GM21737 (cell line): ENCODE results near the gene ACTN4.

ENCODE experiments used
- ATAC-seq: cut with Tn5 transposase; IDR thresholded peaks from one replicate; pipeline ENCODE4 v1.9.1; 2021; ENCODE audit warnings: mild to moderate bottlenecking, moderate library complexity; ENCODE audit not compliant: unreplicated experiment

ACTN4 gene

DNA sequence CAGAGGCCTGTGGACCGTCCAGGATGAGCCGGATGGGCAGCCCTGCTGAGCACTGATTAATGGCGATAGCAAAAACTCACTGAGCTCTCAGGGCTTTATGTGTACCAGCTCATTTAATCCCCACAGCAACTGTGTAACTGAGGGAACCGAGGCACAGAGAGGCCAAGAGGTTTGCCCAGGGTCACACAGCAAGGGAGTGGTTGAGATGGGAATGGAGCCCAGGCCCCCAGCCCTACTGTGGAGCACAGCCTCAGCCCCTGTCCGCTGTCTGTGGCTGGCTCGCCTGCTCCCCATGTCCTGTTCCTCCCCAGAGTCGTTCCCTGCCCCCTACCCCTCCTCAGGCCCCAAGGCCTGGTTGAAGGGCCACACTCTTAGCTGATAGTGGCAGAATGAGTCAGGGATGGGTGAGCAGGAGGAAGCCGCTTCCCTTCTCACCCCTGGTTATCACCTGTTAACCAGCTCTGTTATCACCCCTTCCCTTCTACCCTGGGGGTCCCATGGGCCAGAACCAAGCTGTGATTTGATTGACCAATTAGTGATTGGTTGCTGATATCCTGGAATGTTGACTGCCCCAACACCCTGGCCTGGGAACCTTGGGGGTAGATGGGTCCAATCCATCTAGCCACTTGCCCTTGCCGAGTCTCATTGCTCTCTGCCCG is 75.6 kb downstream of the ACTN4 start:
- no peak for ATAC-seq

DNA sequence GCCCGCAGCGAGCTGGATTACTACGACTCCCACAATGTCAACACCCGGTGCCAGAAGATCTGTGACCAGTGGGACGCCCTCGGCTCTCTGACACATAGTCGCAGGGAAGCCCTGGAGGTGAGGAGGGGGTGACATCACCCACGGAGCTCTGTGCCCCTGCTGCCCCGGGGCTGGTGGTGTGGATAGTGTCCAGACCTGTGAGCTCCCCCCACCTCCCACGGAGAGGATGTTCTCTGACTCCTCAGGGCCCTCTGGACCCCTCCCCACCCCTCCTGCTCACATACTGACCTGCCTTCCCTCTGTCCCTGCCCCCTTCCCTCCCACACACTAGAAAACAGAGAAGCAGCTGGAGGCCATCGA is 76.1 kb downstream of the ACTN4 start:
- no peak for ATAC-seq

DNA sequence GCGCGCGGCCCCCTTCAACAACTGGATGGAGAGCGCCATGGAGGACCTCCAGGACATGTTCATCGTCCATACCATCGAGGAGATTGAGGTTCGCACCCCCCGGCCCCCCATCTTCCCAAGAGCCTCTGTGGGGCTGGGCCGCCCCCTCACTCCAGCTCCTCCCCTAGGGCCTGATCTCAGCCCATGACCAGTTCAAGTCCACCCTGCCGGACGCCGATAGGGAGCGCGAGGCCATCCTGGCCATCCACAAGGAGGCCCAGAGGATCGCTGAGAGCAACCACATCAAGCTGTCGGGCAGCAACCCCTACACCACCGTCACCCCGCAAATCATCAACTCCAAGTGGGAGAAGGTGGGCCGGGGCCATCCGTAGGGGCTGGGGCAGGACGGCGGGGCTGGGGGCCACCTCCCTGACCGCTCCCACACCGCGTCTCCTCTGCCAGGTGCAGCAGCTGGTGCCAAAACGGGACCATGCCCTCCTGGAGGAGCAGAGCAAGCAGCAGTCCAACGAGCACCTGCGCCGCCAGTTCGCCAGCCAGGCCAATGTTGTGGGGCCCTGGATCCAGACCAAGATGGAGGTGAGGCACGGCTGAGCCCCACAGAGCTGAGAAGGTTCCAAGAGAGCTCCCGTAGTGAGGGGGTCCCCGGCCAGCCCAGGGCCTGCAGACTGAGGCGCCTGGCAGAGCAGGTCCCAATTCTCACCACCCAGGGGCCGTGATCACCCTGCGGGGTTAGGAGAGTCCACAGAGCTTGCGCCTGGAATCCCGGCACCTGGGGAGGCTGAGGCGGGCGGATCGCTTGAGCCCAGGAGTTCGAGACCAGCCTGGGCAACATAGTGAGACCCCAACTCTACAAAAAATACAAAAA is 76.8 kb downstream of the ACTN4 start:
- no peak for ATAC-seq

DNA sequence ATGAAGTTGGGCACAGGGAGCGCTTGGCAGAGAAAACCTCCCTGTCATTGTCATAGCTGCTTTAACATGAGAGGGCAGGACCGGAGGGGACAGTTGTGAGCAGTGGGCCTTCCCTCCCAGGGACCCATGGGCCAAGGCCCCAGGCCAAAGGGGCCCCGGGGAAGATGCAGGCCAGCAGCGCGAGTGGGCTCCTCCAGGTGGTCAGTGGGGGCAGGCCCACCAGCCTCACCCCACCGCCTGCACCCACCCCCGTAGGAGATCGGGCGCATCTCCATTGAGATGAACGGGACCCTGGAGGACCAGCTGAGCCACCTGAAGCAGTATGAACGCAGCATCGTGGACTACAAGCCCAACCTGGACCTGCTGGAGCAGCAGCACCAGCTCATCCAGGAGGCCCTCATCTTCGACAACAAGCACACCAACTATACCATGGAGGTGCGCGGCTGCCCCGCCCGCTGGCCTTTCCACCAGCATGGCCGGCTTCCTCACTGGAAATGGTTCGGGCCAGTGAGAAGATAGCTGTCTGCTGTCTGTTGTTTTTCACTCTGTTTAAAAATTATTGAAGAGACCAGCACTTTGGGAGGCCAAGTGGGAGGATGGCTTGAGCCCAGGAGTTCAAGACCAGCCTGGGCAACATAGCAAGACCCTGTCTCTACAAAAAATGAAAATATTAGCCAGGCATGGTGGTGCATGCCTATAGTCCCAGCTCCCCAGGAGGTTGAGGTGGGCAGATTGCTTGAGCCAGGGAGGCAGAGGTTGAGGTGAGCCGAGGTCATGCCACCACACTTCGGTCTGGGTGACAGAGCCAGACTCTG is 78.2 kb downstream of the ACTN4 start:
- no peak for ATAC-seq

DNA sequence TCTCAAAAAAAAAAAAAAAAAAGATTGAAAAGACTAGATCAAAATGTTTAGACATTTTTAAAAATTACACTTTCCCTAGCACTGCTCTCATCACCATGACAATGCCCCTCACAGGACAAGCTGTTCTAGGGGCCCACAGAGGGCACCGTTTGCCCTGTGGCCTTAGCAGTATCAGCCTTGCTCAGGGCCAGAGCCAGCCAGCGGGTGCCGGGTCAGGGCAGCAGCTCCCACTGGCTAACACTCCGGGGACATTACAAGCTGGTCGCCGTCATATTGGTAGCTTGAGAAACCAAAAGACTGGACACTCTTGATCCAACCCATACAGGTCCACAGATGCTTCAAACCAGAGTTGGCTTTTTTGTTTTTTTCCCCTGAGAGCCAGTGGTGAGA is 78.8 kb downstream of the ACTN4 start:
- no peak for ATAC-seq

DNA sequence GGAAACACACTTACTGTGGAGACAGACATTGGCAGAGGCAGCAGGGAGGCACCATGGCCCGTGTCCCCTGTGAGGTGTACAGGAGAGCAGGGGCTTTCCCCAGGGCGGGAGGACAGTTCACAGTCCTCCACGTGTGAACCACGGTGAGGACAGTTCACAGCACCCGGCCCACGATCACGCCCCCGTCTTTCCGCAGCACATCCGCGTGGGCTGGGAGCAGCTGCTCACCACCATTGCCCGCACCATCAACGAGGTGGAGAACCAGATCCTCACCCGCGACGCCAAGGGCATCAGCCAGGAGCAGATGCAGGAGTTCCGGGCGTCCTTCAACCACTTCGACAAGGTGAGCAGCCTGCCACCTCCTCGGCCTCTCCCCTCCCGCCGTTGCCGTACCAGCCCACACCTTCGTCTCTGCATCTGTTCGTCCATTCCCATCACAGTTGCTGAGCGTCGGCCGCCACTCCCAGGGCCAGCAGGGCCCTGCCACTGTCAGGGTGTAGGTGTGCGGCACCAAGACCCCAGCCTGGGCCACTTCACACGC is 79.4 kb downstream of the ACTN4 start:
- no peak for ATAC-seq

DNA sequence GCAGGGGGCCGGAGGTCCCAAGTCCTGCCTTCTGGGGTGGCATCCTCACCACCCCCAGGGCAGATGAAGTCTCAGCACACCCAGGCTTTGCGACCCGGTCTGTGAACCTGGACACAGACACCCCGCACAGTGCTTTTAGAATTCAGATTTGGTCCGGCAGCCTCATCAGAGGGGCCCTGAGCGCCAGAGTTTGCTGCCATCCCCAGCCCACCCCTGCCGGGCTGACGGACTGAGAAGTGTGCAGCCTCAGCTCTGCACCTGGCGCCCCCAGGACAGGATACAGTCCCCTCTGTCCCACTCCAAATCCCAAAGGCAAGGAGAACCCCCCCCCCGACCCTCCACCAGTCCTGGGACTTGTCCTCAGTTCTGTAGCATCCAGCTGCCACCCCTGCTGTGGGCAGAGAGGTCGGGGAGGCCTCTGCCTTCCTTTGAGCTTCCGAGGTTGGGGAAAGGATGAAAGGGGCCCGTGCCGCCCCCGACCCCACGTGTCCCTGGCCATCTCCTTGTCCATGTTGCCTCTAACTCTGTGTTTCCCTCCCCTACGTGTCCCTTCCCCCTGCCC is 79.9 kb downstream of the ACTN4 start:
- ATAC-seq = no peak

DNA sequence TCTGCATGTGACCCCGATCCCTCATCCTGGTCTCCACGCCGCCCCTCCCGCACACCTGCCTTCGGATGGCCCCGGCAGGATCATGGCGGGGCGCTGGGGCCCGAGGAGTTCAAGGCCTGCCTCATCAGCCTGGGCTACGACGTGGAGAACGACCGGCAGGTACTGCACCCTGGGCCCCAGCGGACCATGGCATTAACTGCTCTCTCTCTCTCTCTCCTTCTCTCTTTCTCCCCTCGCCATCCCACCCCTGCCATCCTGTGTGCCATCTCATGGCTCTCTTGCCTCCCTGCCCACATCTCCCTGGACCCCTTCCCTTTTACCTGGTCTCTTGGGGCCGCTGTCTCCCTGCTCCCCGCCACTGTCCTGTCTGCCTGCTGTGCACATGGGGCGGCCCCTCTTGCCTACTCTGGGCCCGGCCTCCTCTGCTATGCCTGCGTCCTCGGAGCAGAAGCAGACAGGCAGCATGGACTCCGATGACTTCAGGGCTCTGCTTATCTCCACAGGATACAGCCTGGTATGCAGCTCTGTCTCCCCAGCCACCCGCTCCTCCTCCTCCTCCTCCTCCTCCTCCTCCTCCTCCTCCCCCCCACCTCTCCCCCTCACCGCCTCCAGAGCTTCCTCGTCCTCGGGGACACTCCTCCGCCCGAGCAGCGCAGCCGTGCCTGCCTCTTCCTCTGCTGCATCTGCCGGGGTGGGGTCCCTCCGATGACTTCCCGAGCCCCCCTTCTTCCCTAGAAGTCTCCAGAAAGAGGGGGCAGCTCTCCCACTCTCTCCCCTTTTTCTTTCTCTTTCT is 80.6 kb downstream of the ACTN4 start:
- ATAC-seq = no peak

DNA sequence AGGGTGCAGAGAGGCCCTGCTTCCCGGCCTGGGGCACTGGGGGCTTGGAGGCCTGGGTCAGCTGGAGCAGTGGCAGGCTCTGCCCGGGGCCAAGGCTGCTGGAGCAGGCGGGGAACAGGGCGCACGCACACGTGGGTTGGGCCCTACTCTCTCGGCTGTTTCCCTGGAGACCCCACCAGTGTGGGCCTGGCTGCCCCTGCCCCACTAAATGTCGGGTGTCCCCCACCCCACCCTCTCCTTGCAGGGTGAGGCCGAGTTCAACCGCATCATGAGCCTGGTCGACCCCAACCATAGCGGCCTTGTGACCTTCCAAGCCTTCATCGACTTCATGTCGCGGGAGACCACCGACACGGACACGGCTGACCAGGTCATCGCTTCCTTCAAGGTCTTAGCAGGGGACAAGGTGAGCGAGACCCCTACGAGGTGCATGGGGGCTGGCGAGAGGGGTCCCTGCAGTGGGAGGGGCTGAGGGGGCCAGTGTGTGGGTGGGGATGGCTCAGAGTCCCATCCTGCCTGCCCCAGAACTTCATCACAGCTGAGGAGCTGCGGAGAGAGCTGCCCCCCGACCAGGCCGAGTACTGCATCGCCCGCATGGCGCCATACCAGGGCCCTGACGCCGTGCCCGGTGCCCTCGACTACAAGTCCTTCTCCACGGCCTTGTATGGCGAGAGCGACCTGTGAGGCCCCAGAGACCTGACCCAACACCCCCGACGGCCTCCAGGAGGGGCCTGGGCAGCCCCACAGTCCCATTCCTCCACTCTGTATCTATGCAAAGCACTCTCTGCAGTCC is 81.5 kb downstream of the ACTN4 start:
- no peak for ATAC-seq

DNA sequence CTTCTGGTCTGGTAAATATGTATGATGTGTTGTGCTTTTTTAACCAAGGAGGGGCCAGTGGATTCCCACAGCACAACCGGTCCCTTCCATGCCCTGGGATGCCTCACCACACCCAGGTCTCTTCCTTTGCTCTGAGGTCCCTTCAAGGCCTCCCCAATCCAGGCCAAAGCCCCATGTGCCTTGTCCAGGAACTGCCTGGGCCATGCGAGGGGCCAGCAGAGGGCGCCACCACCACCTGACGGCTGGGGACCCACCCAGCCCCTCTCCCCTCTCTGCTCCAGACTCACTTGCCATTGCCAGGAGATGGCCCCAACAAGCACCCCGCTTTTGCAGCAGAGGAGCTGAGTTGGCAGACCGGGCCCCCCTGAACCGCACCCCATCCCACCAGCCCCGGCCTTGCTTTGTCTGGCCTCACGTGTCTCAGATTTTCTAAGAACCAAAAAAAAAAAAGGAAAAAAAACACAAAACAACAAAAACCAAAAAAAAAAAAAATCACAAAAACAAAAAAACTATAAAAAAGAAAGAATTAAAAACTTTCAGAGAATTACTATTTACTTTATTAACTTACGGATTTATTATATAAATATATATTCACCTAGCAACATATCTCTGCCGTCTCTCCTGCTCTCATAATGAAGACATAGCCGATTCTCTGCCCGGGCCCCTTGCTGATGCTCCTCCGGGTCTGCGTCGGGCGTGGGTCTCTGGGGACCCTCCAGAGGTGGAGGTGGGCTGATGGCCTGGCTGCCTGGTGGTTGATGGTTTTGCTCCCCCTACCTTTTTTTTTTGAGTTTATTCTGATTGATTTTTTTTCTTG is 82.4 kb downstream of the ACTN4 start:
- no peak for ATAC-seq

DNA sequence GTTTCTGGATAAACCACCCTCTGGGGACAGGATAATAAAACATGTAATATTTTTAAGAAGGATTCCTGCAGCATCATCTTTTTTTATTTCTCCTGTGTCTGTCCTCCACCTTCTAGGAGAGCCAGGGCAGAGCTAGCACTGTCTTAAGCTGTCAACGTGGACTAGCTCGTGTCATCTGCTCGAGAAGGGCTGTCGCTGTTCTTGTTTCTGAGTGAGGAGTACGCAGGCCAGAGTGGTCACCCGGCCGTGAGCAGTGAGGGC is 83.0 kb downstream of the ACTN4 start:
- no peak for ATAC-seq

DNA sequence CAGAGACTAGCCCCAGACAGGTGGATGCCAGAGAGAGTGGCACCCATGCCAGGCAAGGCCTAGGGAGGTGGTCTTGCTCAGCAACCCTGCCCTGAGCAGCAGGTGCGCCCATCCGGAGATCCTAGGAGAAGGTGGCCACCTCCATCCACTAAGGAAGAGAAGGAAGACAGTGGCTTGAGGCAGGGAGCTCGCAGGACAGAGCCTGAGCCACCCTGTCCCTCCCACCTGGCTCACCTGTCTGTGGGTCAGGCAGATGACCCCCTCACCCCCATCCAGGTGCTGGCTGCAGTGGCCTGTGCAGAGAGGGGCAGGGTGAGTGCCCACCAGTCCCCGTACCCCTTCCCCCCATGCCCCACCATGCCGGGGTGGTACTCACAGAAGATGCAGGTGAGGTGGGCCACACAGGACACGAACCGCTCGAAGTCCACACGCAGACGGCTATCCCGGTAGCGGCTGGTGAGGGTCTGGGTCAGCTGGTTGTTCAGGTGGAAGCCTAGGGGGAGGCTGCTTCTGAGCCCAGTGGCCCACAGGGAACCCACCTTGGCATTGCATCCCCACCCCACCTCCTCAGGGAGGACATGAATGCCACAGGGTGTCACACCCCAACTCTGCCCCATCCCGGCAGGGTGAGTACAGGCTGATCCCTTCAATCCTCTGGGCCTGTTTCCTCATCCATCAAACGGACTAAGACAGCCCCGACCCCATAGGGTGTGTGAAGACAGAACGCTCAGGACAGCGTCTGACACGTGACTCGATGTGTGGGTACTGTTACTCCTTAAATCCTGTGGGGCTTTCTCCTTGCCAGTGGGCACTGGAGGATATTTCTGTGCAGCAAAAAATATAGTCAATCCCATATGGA is 83.5 kb downstream of the ACTN4 start:
- ATAC-seq = no peak

DNA sequence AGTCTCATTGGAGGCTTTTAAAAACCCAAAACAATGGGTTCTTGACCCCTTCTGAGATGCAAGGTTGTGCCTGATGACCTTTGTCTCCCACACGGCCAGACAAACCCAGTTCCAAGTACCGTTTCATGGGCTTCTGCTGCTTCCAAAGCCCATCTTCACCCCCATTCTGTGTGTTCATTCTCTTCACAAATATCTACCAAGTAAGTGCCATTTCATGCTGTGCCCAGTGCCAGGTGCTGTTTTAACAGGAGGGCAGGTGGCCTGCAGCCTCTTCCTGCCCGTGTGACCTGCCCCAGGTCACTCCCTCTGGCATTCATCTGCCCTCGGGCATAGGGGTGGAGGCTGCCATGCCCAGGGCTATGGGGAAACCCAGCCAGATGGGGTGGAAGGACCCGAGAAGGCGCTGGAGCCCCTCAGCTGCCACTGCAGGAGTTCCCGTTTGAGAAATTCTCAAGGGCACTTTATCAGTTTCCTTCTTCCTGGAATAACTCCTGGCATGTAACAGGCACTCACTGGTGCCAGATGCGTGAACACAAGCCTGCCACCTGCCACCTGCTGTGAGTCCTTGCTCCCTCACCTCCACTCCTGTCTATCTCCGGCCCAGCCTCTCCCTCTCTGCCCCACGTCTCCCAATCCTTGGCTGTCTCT is 84.3 kb downstream of the ACTN4 start:
- no peak for ATAC-seq

DNA sequence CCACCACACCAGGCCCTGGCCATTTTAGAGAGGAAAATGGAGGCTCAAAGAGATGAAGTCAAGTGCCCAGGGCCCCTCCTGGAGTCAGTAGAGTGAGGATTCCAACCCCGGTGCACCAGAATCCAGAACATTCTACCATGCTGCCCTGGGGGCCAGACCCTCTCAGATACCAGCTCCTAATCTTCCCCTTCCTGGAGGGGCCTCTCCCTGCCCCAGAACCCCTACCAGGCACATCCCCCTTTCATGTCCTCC is 85.7 kb downstream of the ACTN4 start:
- ATAC-seq = no peak

DNA sequence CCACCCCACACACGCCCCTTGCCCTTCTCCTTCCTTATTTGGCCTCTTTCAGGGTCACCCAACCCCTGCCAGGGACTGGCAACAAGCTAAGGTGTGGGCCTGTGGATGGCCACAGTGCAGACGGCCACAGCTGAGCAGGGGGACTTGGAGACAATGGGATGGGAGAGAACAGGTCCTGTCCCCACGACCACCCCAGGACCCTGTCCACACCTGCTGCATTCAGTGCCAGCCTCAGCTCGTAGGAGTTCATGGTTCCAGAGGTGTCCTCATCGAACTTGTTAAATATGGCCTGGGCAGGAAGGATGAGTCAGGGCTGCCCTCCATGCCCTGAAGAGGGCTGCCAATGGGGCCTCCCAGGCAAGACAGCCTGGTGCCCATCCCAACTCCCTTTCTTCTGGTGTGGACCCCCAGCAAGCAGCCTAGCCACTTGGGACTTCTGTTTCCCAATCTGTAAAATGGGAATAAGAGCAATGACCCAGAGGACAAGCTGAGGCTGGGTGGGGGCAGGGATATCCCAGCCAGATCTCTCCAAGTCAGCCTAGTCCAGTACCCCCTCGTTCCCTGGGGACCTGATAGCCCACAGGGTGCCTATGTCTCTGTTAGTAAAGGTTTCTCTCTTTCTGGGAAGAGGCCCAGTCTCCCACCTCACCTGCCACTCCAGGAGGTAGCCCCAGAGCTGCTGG is 86.2 kb downstream of the ACTN4 start:
- ATAC-seq = no peak

DNA sequence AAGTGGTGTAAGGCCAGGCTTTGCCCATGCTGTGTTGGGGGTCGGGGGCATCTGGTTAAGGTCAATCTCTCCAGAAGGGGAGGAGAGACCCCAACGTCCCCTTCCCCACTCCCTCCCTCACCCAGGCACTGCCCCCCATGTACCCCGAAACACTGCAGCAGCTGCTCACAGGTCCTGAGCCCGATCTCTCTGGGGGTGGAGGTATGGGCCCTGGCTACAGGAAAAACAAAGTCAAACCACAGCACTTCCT is 86.7 kb downstream of the ACTN4 start:
- no peak for ATAC-seq

DNA sequence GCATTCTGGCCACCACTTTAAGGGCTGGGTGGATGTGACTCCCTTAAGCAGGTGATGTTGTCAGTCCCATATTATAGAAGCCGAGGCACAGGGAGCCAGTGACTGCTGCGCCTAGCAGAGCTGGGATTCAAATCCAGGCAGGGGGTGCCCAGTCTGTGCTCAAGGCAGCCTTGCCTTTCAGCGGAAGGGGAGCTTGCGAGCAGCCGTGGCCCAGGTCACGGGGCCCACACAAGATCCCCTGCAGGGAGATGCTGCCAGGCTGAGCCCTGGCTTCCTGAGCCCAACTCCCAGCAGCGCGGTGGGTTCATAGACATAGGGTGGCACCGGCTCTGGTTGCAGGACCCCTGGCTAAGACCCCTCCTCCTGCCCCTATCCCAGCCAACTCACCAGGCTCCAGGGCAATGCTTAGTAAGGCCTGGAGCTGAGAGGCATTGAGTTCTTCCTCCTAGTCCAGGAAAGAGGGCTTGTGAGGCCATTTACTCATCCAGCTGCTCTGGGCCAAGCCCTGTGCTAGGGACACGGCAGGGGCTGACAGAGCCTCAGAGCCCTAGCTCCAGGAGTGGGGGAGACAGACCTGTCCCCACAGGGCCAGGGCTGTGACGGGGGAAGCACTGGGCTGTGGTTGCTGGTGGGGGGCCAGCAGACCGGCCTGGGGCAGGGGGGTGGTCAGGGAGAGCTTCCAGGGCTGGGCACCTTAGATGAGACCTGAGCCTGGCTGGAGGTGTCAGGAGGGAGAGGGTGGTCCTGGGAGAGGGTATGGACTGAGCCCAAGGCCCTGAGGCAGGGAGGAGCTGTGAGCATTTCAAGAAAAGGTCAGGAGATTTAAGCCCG is 87.2 kb downstream of the ACTN4 start:
- ATAC-seq = no peak
